Activated CD4-positive, alpha-beta T cell treated with anti-CD3 and anti-CD28 coated beads, Interleukin-10, Interleukin-2, amounts not matched to agents 100 ng/mL and 50 ng/mL, durations not matched to agents 16 hours and 8 hours (primary cell): Measurements from ENCODE around the gene KLHL21.
"Not testable (repeated sequence)": the region's sequence is repeated elsewhere in the genome, so short reads cannot be mapped to it uniquely, and the experiment has no call there.

ENCODE experiments used
- DNase-seq: peaks from one replicate; pipeline ENCODE4 v3.0.0-alpha.2; 2020

The KLHL21 gene

GRCh38 chr1:6624710-6625583 is 22.3 kb upstream of the KLHL21 start, which contains the start of gene THAP3:
Gene THAP3 (plus strand): TSS chr1:6624868. CDS start chr1:6625219, 351 bp downstream.
- peak; percentile 92 for DNase-seq

- DNase-seq: no peak
Observed at GRCh38 chr1:6623269-6623965, 20.7 kb upstream of the KLHL21 start.

- DNase-seq: no peak
Observed at GRCh38 chr1:6622396-6623152, 19.9 kb upstream of the KLHL21 start.

- no peak for DNase-seq
Observed at GRCh38 chr1:6621429-6622391, 19.0 kb upstream of the KLHL21 start.

DNA sequence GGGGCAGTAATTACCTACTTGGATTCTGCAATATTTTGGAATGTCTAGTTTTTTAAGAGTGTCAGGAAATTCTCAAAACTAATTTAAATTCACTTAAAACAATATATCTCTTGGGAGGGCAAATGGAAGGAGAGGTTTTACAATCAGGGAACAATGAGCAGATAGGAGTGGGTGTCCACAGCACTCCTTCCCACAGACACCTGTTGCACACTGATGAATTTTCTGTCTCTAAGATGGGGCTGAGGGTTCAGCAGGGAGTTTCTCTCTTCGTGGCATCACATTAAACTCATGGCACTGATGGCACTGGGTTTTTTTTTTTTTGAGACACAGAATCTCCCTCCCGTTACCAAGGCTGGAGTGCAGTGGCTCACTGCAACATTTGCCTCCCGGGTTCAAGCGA is 16.4 kb upstream of the KLHL21 start:
- DNase-seq: no peak

DNA sequence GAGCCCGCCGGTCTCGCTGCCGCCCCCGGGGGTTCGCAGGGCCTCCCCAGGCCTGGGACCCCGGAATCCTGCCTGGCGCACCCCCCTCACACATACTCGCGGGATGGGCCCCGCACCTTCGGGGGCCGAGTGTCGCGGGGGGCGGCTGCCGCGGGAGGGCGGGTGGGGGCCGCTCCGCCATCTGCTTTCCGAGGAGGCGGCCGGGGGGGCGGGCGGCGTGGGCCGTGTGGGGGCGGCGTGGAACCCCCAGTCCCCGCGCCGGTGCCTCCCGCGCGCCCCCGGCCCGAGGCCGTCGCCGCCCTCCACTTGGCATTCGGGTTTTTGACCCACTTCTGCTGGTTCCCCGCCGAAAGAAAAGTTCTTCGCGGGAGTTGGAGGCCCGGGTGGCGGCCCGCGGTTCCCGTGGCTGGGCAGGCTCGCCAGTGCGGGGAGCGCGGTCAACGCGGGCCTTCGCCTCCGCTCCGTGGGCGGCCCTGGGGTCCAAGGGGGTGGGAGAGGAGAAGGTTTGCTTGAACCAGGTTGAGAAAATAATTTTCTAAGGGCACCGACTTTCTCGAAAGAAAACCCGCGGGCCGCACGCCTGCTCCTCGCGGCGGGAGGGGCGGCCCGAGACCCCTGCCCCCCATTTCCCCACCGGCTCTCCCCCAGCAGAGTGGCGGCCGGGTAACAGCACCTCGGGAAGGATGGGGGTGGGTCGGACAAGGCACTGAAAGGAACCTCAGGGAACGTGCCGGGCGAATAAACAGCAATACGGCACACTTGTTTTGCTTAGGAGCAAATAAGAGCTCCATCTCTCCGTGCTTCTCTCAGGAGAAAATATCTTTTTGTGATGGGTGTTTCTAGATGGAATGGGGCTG is 12.5 kb upstream of the KLHL21 start:
- no peak for DNase-seq

DNA sequence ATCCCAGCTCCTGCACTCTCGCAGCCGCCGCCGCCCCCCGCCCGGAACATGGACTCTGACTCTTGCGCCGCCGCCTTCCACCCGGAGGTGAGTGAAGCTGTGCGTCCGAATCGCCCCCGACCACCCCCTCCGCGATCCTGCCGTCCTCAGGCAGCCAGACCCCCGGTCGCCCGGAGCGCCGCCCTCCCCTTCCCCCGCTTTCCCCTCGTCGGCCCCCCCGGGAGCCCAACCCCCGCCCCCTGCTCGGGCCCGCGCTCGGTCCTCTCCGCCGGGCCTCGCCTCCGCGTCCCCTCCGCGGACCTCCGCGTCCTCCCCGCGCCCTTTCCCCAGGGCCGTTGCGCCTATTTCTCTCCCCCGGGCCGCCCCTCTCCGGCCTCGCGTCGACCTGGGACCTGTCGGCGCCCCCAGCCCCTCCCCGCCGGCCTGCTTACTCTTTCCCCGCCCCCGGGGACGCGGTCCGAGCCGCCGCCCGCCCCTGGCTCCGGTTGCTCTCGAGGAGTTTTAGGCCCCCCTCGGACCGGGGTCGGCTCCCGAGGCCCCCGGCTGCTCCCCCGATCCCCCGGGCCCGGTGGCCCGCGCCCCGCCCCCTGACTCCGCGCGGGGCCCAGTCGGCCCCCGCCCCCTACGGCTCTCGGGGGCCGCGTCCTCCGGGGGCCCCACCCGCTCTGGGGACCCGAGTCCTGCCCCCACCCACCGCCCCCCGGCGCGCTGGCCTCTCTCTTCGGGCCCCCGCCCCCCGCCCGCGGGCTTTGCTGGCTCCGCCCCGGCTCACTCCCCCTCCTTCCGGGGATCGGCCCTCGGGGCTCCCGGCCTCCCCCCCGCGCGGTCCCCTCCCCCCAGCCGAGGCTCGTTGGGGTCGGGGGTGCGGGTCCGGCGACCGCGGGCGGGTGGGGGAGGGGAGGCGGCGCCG is 11.6 kb upstream of the KLHL21 start:
- peak; percentile 42 for DNase-seq

- peak; percentile 100 for DNase-seq
Observed at GRCh38 chr1:6613361-6614018, 10.8 kb upstream of the KLHL21 start, which contains the start of gene PHF13. Gene PHF13 (plus strand): TSS chr1:6613731. CDS start chr1:6614067, 336 bp downstream.

DNA sequence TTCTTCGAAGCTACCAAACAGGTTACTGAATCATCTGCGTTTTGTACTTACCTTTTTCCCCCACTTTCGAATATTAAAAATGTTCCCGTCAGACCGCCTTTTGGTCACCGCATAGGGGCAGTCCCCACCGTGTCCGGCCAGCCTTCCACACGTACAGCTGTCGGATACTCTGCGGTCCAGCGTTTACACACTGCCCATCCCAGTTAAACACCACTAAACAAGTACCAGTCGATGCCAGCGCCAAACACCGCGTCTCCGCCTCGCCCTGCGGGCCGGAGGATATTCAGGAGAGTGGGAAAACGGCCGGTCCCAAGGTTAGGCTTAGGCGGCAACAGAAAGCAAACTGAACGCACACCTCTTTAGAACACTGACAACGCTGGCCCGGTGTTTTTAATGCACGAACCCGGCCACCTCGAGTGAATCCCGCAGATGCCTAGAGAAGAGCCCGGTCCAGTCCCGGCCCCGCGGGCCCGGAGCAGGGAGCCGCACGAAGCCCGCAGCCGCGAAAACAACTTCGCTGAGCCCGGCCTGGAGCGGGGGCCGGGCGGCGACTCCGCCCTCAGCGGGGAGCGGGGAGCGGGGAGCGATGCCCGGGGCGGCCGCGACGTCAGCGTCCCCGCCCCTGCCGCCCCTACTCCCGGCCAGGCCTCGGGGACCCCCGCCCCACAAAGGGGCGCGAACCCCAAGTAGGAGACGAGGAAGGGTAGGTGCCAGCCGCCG is 10.1 kb upstream of the KLHL21 start:
- no peak for DNase-seq

- DNase-seq: no peak
Observed at GRCh38 chr1:6603915-6604558, 1.4 kb upstream of the KLHL21 start.

GRCh38 chr1:6603238-6603914 is 707 bp upstream of the KLHL21 start:
- peak; percentile 68 for DNase-seq

GRCh38 chr1:6601923-6602668 is 573 bp downstream of the KLHL21 start:
- DNase-seq: no peak

GRCh38 chr1:6601049-6601922 is 1.4 kb downstream of the KLHL21 start:
- DNase-seq: peak; percentile 90

- DNase-seq: no peak
Observed at GRCh38 chr1:6600410-6601048, 2.1 kb downstream of the KLHL21 start.

DNA sequence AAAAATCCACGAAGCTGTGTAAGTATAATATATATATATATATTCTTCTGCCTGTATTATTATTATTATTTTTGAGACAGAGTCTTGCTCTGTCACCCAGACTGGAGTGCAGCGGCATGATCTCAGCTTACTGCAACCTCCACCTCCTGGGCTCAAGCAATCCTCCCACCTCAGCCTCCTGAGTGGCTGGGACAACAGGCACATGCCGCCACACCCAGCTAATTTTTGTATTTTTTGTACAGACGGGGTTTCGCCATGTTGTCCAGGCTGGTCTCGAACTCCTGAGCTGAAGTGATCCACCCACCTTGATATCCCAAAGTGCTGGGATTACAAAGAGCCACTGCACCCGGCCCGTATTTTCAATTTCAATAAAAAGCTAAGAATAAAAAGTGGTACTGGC is 2.7 kb downstream of the KLHL21 start:
- DNase-seq: not testable (repeated sequence)
